IPS-NIHi7 (cell line): ENCODE results near the gene ZNF627.
"Not testable (repeated sequence)": the region's sequence is repeated elsewhere in the genome, so short reads cannot be mapped to it uniquely, and the experiment has no call there.

ENCODE experiments used
- DNase-seq: peaks from one replicate; pipeline ENCODE4 v3.0.0; 2012; ENCODE audit warnings: mixed read lengths; ENCODE audit errors: extremely low spot score

The ZNF627 gene

DNA sequence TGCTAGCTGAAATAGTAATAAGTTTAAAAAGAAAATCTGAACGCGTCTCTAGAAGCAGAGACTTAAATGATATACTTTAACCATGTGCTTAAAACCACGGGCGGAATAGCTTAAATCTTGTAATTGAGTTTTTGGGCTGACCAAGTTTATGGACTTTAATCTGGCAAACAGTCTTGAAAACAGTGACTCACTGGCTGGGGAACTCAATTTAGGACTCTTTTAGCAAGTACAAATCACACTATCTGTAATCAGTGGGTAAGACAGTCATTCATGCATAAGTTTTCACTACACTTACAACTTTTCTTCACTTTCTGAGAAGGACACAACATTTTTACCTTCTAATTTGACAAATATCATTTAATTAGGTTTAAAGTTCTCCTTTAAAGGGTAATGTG is 26.8 kb downstream of the ZNF627 start:
- no peak for DNase-seq

DNA sequence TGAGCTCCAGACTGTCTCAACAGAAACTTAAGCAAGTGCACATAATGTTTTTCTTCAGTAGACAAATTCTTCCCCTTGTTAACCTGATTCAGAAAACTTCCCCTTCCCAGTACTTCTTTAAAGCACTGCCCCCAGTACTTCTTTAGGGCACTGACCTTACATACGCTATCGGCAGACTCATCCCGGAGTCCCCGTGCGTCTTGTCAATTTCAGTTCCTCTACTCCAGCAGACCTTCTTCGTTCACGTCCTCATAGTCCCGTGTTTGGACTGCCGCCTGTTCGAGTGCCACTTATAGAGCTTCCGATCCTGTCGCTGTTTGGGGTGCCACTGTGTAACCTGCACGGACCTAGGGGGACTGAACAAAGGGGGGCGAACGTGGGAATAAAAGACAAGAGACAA is 29.0 kb downstream of the ZNF627 start:
- no peak for DNase-seq

DNA sequence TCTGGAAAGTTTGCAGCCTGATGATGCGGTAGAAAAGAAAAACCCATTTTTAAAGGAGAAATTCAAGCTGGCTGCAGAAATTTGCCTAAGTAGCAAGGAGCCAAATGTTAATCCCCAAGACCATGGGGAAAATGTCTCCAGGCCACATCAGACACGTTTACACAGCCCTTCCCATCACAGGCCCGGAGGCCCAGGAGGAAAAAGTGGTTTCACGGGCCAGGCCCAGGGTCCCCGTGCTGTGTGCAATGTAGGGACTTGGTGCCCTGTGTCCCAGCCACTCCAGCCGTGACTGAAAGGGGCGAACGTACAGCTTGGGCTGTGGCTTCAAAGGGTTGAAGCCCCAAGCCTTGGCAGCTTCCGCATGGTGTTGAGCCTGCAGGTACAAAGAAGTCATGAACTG is 35.9 kb downstream of the ZNF627 start:
- DNase-seq = no peak

DNA sequence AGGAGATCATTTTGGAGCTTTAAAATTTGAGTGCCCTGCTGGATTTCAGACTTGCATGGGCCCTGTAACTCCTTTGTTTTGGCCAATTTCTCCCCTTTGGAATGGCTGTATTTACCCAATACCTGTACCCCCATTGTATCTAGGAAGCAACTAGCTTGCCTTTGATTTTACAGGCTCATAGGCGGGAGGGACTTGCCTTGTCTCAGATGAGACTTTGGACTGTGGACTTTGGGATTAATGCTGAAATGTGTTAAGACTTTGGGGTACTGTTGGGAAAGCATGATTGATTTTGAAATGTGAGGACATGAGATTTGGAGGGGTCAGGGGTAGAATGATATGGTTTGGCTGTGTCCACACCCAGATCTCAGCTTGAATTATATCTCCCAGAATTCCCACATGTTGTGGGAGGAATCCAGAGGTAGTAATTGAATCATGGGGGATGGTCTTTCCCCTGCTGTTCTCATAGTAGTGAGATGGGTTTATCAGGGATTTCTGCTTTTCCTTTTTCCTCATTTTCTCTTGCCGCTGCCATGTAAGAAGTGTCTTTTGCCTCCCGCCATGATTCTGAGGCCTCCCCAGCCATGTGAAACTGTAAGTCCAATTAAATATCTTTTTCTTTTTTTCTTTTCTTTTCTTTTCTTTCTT is 36.9 kb downstream of the ZNF627 start:
- DNase-seq = not testable (repeated sequence)

DNA sequence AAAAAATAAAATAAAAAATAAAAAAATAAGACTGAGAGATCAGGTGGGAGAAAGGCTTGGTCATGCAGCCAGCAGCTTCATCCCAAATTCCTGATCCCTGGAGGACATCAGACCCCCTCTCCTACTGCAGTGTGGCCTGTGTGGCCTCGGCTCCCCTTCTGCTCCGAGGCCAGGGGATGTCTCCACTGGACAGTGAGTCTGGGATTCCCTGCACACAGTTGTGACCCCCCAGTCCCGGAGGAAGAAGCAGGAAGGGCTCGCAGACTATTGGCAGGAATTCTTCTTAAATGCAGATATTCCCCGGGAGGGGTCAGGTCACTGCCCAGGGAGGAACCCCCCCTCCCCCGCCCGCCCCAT is 41.9 kb downstream of the ZNF627 start:
- no peak for DNase-seq

DNA sequence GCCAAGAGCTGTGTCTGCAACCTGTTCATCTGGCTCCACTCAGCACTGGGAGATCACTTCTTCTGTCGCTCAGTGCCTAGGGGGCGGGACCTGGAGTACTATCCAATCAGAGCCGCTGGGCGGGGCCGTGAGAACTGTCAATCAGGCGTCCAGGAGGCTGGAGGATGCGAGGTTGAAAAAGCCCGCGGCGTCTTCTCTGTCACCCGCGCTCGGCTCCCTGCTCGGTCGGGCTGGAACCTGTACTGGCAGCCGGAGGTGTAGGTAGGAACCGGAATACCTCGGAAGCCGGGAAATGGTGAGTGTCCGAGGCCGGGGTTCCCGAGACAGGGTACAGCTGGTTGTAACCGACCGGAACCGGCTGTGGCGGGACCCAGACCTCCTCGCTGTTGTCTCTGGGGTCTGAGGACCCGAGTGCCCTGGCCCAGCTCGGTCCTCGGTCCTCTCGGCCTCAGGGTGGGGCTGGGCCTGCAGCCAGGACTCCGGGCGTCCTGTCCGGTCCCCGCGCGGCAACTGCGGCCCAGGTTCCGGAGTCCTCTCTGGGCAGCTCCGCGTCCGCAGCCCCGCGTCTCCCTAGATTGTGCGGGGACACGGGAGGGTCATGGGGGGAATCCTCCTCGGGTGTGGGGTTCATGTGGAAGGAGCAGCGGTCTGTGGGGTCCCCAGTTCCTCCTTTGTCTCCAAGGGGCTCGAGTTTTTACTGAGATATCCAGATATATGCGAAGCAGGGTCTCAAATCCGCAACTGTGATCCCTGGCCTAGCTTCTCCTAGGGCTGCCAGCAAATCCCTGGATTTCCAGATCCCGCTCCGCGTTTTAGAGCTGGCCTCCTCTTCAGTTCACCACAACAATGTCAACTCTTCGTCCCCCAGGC is 42.6 kb downstream of the ZNF627 start:
- peak; percentile 97 for DNase-seq

DNA sequence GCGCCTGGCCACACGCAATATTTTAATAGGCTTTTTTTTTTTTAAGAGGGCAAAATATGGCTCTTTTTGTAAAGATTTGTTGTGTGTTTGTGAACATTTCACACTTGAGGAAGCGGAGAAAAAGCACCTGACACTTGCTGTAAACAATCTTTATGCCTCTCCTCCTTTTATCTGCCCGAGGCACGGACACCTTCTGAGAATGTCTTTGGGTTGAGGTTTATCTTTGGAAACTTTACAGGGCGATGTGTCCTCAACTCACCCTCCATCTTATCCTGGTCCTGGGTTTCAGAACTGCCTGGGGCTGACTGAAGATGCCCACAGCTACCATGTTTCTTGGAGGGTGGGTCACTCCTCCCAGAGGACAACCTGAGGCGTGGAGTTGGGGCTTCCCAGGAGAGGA is 44.0 kb downstream of the ZNF627 start:
- DNase-seq = no peak

DNA sequence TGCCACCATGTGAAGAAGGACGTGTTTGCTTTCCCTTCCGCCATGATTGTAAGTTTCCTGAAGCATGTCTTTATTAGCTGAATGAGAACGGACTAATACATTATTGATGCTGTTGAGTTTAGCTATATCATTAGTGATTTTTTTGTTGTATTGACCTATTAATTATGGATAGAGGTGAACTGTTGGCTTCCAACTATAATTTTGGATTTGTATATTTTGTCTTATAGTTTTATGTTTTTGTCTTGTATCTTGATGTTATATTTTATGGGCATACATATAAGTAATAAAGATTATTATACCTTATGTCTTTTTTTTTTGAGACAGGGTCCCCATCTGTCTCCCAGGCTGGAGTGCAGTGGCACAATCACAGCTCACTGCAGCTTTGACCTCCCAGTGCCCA is 45.6 kb downstream of the ZNF627 start:
- DNase-seq = no peak

DNA sequence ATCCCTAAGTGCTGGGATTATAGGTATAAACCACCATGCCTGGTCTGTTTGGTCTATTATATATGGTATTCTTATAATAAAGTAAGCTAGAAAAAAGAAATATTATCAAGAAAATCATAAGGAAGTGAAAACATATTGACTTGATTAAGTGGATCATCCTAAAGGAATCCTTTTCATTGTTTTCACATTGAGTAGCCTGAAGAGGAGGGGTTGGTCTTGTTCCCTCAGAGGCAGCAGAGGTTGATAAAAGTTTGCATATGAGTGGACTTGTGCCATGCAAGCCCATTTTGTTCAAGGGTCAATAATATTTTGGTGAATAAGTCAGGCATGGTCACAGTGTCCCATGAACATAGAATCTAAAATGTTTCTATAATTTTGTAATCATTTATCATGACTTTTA is 52.7 kb downstream of the ZNF627 start:
- DNase-seq = no peak

DNA sequence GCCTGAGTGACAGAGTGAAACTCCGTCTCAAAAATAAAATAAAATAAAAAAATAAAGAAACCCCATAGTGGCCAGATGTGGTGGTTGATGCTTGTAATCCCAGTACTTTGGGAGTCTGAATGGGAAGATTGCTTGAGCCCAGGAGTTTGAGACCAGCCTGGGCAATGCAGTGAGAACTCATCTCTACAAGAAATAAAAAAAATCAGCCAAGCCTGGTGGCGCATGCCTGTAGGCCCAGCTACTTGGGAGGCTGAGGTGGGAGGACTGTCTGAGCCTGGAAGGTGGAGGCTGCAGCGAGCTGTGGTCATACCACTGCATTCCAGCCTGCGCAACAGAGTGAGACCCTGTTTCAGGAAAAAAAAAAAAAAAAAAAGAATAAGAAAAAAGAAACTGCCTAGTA is 53.8 kb downstream of the ZNF627 start:
- no peak for DNase-seq

DNA sequence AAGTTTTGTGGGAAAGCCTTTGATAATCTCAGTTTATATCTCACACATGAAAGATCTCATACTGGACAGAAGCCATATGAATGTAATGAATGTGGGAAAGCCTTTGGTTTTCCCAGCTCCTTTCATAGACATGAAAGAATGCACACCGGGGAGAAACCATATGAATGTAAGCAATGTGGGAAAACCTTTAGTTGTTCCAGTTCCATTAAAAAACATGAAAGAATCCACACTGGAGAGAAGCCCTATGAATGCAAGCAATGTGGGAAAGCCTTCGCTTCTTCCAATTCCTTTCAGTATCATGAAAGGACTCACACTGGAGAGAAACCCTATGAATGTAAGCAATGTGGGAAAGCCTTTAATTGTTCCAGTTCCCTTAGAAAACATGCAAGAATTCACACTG is 54.8 kb downstream of the ZNF627 start:
- DNase-seq = no peak

DNA sequence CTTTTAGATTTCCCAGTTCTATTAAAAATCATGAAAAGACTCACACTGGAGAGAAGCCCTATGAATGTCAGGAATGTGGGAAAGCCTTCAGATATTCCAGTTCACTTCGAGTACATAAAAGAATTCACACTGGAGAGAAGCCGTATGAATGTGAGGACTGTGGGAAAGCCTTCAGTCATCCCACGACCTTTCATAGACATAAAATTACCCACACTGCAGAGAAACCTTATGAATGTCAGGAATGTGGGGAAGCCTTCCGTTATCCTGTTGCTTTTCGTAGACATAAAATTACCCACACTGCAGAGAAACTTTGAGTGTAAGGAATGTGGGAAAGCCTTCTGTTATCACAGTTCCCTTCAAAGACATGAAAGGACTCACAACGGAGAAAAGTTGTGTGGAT is 55.2 kb downstream of the ZNF627 start:
- no peak for DNase-seq

DNA sequence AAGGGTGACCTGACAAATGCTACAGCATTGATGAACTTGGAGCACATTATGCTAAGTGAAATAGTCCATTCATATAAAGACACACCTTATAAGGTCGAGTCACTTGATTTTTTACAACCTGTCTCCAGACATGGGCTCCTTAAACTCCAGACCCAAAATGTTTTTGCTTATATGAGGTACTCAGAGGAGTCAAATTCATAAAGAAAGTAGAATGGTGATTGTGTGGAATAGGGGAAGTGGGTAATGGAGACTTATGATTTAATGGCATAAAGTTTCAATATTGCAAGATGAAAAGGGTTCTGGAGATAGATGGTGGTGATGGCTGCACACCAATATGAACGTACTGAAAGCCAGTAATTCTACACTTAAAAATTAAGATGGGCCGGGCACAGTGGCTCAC is 59.3 kb downstream of the ZNF627 start:
- no peak for DNase-seq

DNA sequence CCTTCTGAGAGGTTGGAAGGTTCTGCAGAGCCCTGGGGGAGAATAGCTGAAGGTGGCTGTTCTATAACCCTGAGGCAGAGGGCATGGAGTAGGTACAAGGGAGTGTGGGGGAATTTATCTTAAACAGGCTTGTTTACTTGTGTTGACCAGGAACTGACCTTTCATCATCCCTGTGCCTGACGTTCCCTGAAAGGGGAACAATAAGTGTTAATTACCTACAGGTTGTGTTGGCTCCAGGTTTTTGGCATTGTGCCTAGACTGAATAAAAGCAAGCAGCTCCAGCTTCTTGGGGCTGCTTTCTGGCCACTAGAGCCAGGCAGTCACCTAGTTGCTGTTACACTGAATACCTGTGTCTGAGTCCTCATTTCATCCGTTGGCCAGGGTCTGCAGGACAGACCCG is 60.0 kb downstream of the ZNF627 start:
- no peak for DNase-seq

DNA sequence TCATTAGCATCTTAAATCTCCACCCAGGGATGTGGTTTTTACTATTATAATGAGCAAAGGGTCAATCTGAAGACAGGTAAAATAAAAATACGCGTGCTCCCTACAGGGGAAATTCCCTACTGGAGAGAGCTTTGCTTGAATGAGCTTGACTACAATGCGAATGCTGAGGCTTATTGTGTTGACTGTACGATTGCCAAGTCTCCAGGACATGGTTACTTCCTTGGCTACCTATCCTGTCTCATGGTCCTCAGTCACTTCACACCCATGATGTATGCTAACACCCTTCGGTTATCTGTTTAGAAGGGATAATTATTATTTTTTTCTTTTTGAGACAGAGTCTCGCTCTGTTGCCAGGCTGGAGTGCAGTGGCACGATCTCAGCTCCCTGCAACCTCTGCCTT is 61.7 kb downstream of the ZNF627 start:
- DNase-seq = no peak

DNA sequence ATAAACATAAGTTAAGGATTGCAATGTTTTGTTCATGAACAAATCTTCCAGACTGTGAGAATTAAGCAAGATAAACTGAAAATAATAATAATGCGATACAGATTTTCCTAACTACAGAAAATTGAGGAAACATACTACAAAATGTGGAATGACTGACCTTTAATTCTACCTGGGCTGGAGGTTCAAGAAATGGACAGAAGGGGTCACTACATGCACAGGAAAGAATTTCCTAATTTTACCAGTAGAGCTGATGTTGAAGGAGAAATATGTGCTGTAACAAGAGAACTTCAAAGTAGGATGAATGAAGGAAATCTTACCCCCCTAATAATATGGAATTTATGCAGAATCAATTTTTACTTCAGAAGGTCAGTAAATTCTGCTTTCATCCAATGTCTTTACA is 62.3 kb downstream of the ZNF627 start:
- peak; percentile 20 for DNase-seq

DNA sequence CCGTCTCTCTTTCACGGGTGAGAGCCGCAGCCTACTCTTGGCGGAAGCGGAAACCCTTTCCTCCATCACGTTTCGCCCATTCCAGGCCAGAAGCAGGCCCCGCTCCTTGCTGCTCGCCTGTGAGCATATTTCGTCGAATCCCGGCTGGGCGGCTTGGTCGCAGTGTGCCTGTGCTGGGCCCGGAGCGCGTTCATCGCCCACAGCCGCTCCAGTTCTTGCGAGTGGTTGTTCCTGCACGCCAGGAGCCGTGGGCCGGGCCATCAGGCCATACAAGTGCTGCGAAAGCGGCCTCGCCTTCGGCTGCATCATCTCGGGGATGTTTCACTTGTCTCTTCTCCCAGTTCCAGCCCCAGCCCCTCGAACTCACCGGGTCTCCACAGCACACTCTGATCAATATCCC is 65.0 kb downstream of the ZNF627 start:
- no peak for DNase-seq

DNA sequence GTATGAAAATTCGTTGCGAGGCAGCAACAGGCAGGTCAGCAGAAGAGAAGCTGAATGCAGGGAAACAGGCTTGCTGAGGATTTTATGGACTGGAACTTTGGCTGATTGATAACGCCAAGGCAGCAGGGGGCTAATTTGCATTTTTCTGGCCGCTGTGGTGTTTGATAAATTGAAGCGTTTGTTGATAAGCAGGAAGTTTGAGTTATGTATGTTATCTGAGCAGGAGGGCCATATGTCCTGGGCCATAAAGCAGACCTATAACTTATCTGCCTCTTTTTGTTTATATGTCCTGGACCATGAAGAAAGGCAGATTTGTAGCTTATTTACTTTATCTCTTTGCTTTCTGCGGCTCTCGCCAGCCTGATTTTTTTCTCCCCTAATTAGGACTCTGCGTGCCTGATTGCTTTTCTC is 65.9 kb downstream of the ZNF627 start:
- DNase-seq = no peak
